Erythroblast (primary cell): ENCODE measurements around the gene CYP11A1.

ENCODE experiments used
- GATA1 ChIP-seq: IDR thresholded peaks from 2 replicates; pipeline ENCODE4 v1.6.1; 2011; ENCODE audit warnings: low read depth, mild to moderate bottlenecking, control low read depth, low read length, moderate library complexity
- POLR2A ChIP-seq: IDR thresholded peaks from 2 replicates; pipeline ENCODE4 v1.6.1; 2011; ENCODE audit warnings: mild to moderate bottlenecking, low read length

GRCh38 chr15:74332011-74332410 lies 35.4 kb downstream of the CYP11A1 start:
- TF ChIP-seq POLR2A (no peak), GATA1 (no peak)
